ENCODE data around the gene DLG1. TPM values are rescaled to one million over a fixed set of nuclear protein-coding genes. Genes with fewer than 3 reads are reported as not detected.

The DLG1 gene
- total and polyA plus RNA-seq, 4 donors: 12.7 to 51.2 (median 22.3) TPM

DNA sequence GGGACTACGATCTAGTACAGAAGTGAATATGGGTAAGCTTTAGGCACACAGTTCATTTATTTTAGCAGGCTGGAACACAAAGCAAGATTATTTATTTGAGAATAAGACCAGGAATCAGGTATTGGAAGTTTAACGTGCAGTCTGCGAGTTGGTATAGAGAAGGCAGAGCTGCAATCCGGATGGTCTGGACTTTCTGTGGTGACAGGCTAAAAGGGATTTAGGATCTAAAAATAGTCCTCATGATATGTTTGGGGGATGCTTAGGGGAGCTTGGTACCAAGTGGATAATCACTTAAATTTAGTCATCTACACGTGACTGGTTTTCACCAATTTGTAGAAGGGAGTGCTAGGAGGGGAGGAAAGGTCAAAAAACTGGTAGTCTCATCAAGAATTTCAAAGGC, 119.4 kb downstream of the DLG1 start:
- no peak overlapping the region for H3K27ac ChIP-seq (ENCODE audit: low read depth in 1 of 2, low read length in 2 of 2)
- H3K36me3 ChIP-seq (ENCODE audit: control insufficient read depth in 4 of 4, insufficient read depth in 3 of 4, low read depth in 1 of 4, low read length in 3 of 4): no peaks in the 10 kb centered on the region
- H3K4me3 ChIP-seq (ENCODE audit: low read depth in 1 of 3, low read length in 3 of 3): no peak overlapping the region
- no peak overlapping the region for H3K9ac ChIP-seq (ENCODE audit: low read depth in 1 of 2, low read length in 2 of 2)
- no peaks in the 10 kb centered on the region for H3K27me3 ChIP-seq (ENCODE audit: control insufficient read depth in 4 of 4, insufficient read depth in 4 of 4, low read length in 3 of 4)
- H3K4me1 ChIP-seq (ENCODE audit: control insufficient read depth in 4 of 4, insufficient read depth in 4 of 4, low read length in 3 of 4): peaks cover 0 to 7% (median 4%) of the 10 kb centered on the region in 4 donors
- H3K9me3 ChIP-seq (ENCODE audit: control insufficient read depth in 4 of 4, low read length in 3 of 4): no peaks in the 10 kb centered on the region
- TF ChIP-seq, protein P1, sequence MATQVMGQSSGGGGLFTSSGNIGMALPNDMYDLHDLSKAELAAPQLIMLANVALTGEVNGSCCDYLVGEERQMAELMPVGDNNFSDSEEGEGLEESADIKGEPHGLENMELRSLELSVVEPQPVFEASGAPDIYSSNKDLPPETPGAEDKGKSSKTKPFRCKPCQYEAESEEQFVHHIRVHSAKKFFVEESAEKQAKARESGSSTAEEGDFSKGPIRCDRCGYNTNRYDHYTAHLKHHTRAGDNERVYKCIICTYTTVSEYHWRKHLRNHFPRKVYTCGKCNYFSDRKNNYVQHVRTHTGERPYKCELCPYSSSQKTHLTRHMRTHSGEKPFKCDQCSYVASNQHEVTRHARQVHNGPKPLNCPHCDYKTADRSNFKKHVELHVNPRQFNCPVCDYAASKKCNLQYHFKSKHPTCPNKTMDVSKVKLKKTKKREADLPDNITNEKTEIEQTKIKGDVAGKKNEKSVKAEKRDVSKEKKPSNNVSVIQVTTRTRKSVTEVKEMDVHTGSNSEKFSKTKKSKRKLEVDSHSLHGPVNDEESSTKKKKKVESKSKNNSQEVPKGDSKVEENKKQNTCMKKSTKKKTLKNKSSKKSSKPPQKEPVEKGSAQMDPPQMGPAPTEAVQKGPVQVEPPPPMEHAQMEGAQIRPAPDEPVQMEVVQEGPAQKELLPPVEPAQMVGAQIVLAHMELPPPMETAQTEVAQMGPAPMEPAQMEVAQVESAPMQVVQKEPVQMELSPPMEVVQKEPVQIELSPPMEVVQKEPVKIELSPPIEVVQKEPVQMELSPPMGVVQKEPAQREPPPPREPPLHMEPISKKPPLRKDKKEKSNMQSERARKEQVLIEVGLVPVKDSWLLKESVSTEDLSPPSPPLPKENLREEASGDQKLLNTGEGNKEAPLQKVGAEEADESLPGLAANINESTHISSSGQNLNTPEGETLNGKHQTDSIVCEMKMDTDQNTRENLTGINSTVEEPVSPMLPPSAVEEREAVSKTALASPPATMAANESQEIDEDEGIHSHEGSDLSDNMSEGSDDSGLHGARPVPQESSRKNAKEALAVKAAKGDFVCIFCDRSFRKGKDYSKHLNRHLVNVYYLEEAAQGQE (IDR thresholded peaks at IDR 0.05): no peak
- TF ChIP-seq FOXA2 (IDR thresholded peaks at IDR 0.05): no peak
- no peak for TF ChIP-seq GABPA (IDR thresholded peaks at IDR 0.05 in 1 of 2, conservative IDR thresholded peaks at IDR 0.05 in 1 of 2)
- no peak for TF ChIP-seq RAD21 (IDR thresholded peaks at IDR 0.05)
- TF ChIP-seq NR2F2 (IDR thresholded peaks at IDR 0.05): no peak
- no peak for TF ChIP-seq TAF1 (conservative IDR thresholded peaks at IDR 0.05)
- no peak for TF ChIP-seq JUND (IDR thresholded peaks at IDR 0.05)
- no peak for TF ChIP-seq CTCF (IDR thresholded peaks at IDR 0.05; ENCODE audit: low read depth, low read length, missing input control)
- no peak for TF ChIP-seq SP1 (IDR thresholded peaks at IDR 0.05)
- TF ChIP-seq RXRA (IDR thresholded peaks at IDR 0.05): no peak
- no peak for TF ChIP-seq HNF4A (conservative IDR thresholded peaks at IDR 0.05)
- no peak for TF ChIP-seq ATF3 (IDR thresholded peaks at IDR 0.05)
- no peak for TF ChIP-seq FOXA1 (IDR thresholded peaks at IDR 0.05)
- TF ChIP-seq MAX (IDR thresholded peaks at IDR 0.05): no peak
- no peak for TF ChIP-seq EGR1 (IDR thresholded peaks at IDR 0.05; ENCODE audit: low read depth in 2 of 2)
- TF ChIP-seq HNF4G (IDR thresholded peaks at IDR 0.05): no peak
- TF ChIP-seq, protein P2, sequence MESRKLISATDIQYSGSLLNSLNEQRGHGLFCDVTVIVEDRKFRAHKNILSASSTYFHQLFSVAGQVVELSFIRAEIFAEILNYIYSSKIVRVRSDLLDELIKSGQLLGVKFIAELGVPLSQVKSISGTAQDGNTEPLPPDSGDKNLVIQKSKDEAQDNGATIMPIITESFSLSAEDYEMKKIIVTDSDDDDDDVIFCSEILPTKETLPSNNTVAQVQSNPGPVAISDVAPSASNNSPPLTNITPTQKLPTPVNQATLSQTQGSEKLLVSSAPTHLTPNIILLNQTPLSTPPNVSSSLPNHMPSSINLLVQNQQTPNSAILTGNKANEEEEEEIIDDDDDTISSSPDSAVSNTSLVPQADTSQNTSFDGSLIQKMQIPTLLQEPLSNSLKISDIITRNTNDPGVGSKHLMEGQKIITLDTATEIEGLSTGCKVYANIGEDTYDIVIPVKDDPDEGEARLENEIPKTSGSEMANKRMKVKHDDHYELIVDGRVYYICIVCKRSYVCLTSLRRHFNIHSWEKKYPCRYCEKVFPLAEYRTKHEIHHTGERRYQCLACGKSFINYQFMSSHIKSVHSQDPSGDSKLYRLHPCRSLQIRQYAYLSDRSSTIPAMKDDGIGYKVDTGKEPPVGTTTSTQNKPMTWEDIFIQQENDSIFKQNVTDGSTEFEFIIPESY (IDR thresholded peaks at IDR 0.05): no peak
- TF ChIP-seq YY1 (IDR thresholded peaks at IDR 0.05): no peak
- no peak for DNase-seq (ENCODE audit: low spot score)
- 96% methylated on average over 5 of the region's 5 CpGs for WGBS

All from liver (tissue), 9 donors.